K562 (cell line): ENCODE results near the gene SLC12A1. TPM values are rescaled to one million over a fixed set of nuclear protein-coding genes. Genes with fewer than 3 reads are reported as not detected.

Source experiments
- ATAC-seq: fragments of 200-7000 bp; cut with Tn5 transposase; 3 replicates; pipeline ENCODE4 v1.9.1; 2020; ENCODE audit warnings: moderate library complexity
- BruUV-seq: library from RNA; stranded (reverse); fragments of 400-500 nt; replicated peaks from 2 replicates; lab custom pipeline; 2021; lab: Mats Ljungman, UMichigan
- CTCF ChIA-PET: fragments of 300-600 bp; formaldehyde crosslinking; extraction: SDS; loops from one replicate; lab custom pipeline; 2021; ENCODE audit warnings: low intra/inter-chr PET ratio; lab: Yijun Ruan, JAX
- POLR2A ChIA-PET: fragments of 300-600, 350-650 bp; sonication (Branson Sonifier 250); formaldehyde crosslinking; extraction: SDS; loops from one replicate; lab custom pipeline; 2021; ENCODE audit warnings: antibody characterized with exemption, inconsistent platforms; lab: Yijun Ruan, JAX
- DNase-seq, 4 experiments: peaks; one replicate each; pipeline versions ENCODE4 v3.0.0 to v3.0.0-alpha.2; 2011 to 2018; ENCODE audit warnings: low spot score in 3 of 4, mixed read lengths in 3 of 4; ENCODE audit errors: extremely low read depth in 1 of 4
- FAIRE-seq: peaks from 2 replicates; lab custom pipeline; 2011; peaks lifted over from hg19 to GRCh38; lab: Jason Lieb, UNC
- H2AFZ ChIP-seq: 2 replicates; pipeline ENCODE4 v1.6.0; 2011; ENCODE audit warnings: low read depth, low read length, control low read depth, inconsistent platforms
- H3K27ac ChIP-seq: fragments of 200-600 bp; 3 replicates; pipeline ENCODE4 v1.8.0; 2011; ENCODE audit warnings: low read depth, mild to moderate bottlenecking, control low read depth, inconsistent platforms, low read length, moderate library complexity, mixed read lengths; ENCODE audit errors: extremely low read depth
- H3K27me3 ChIP-seq, 2 experiments: fragments of 300-600 bp in 1 of 2; 2 replicates in 1 of 2; 3 replicates in 1 of 2; pipeline versions ENCODE4 v1.6.0 to v1.8.0; 2011; ENCODE audit warnings: inconsistent platforms in 2 of 2, low read length in 2 of 2, mild to moderate bottlenecking in 1 of 2, mixed read lengths in 1 of 2, moderate library complexity in 1 of 2; ENCODE audit not compliant: control insufficient read depth in 2 of 2, insufficient read depth in 2 of 2
- H3K36me3 ChIP-seq: fragments of 300-600 bp; 3 replicates; pipeline ENCODE4 v1.8.0; 2011; ENCODE audit warnings: mild to moderate bottlenecking, low read length, inconsistent platforms; ENCODE audit not compliant: control insufficient read depth, insufficient read depth
- H3K4me1 ChIP-seq, 2 experiments: fragments of 200-600 bp in 1 of 2; replicated peaks in 1 of 2; 2 replicates in 1 of 2; 3 replicates in 1 of 2; pipeline versions ENCODE4 v1.5.1 to v1.8.0; 2011; ENCODE audit warnings: inconsistent platforms in 2 of 2, low read length in 2 of 2, mild to moderate bottlenecking in 1 of 2, mixed read lengths in 1 of 2, moderate library complexity in 1 of 2; ENCODE audit not compliant: control insufficient read depth in 2 of 2, insufficient read depth in 2 of 2
- H3K4me2 ChIP-seq: 2 replicates; pipeline ENCODE4 v1.6.1; 2011; ENCODE audit warnings: low read length, control low read depth, inconsistent platforms, mixed read lengths; ENCODE audit not compliant: insufficient read depth
- H3K4me3 ChIP-seq: fragments of 200-600 bp; sonication (generic), shearing (Covaris generic); 2 replicates; pipeline ENCODE4 v1.5.1; 2016; ENCODE audit warnings: control low read depth, inconsistent platforms
- H3K79me2 ChIP-seq: fragments of 200-600 bp; 3 replicates; pipeline ENCODE4 v1.8.0; 2011; ENCODE audit warnings: low read length, inconsistent platforms; ENCODE audit not compliant: control insufficient read depth, insufficient read depth
- H3K9ac ChIP-seq, 2 experiments: 2 replicates each; pipeline versions ENCODE4 v1.6.0 to v1.6.1; 2011; ENCODE audit warnings: low read depth in 2 of 2, low read length in 2 of 2, control low read depth in 1 of 2, inconsistent platforms in 1 of 2, mild to moderate bottlenecking in 1 of 2, mixed read lengths in 1 of 2; ENCODE audit not compliant: insufficient read depth in 1 of 2
- H3K9me1 ChIP-seq: one replicate; pipeline ENCODE4 v1.6.0; 2011; ENCODE audit warnings: inconsistent platforms, mild to moderate bottlenecking, low read length, moderate library complexity; ENCODE audit not compliant: control insufficient read depth, insufficient read depth
- H3K9me3 ChIP-seq: replicated peaks from 2 replicates; pipeline ENCODE4 v1.5.1; 2011; ENCODE audit warnings: low read depth, low read length, inconsistent platforms; ENCODE audit not compliant: control insufficient read depth, insufficient read depth
- H4K20me1 ChIP-seq: replicated peaks from 2 replicates; pipeline ENCODE4 v1.6.1; 2011; ENCODE audit warnings: low read length, inconsistent platforms, mixed read lengths; ENCODE audit not compliant: control insufficient read depth, insufficient read depth
- CHD1 ChIP-seq: fragments of 200-600 bp; sonication (generic); IDR thresholded peaks from one replicate; pipeline ENCODE4 v1.6.1; 2012; ENCODE audit warnings: mild to moderate bottlenecking, moderate library complexity, low read length, inconsistent platforms
- CXXC5 ChIP-seq: fragments of 250-450 bp; sonication (Bioruptor Pico); IDR thresholded peaks from 2 replicates; pipeline ENCODE4 v1.8.0; 2022; ENCODE audit warnings: inconsistent platforms, mild to moderate bottlenecking, moderate library complexity
- FOXP1 ChIP-seq: sonication (generic); formaldehyde crosslinking; IDR thresholded peaks from 2 replicates; pipeline ENCODE4 v1.8.0; 2022; ENCODE audit warnings: mild to moderate bottlenecking, missing genetic modification reagents
- GATAD2A ChIP-seq: fragments of 450-650 bp; IDR thresholded peaks from 2 replicates; pipeline ENCODE4 v1.6.1; 2017
- L3MBTL2 ChIP-seq: fragments of 450-650 bp; IDR thresholded peaks from 2 replicates; pipeline ENCODE4 v1.6.1; 2016; ENCODE audit warnings: mild to moderate bottlenecking, moderate library complexity
- MAFF ChIP-seq: IDR thresholded peaks from 2 replicates; pipeline ENCODE4 v1.6.1; 2012; ENCODE audit warnings: low read length, improper control_type of control experiment
- NELFE ChIP-seq: IDR thresholded peaks from 2 replicates; pipeline ENCODE4 v1.6.1; 2011; ENCODE audit warnings: mild to moderate bottlenecking; ENCODE audit not compliant: insufficient read depth, insufficient read length
- RFX5 ChIP-seq: IDR thresholded peaks from 2 replicates; pipeline ENCODE4 v1.6.1; 2011; ENCODE audit warnings: low read depth, mild to moderate bottlenecking, improper control_type of control experiment, low read length
- SIN3A ChIP-seq, 2 experiments: fragments of 150-350 bp in 1 of 2; IDR thresholded peaks; 2 replicates each; pipeline ENCODE4 v1.6.1; 2011 to 2016; ENCODE audit warnings: borderline replicate concordance in 2 of 2, low read depth in 2 of 2, low read length in 2 of 2, mild to moderate bottlenecking in 2 of 2, moderate library complexity in 2 of 2; ENCODE audit not compliant: control insufficient read depth in 1 of 2
- SOX6 ChIP-seq: fragments of 450-650 bp; IDR thresholded peaks from 2 replicates; pipeline ENCODE4 v1.6.1; 2014; ENCODE audit warnings: mild to moderate bottlenecking
- ZNF146 ChIP-seq: IDR thresholded peaks from one replicate; pipeline ENCODE4 v1.6.1; 2018; ENCODE audit warnings: missing compliant biosample characterization; ENCODE audit not compliant: unreplicated experiment
- WGBS: fragments of 100-300 bp; shearing (Covaris generic); methylation state at CpG from one replicate; pipeline ENCODE4 v1.1.6; 2016; ENCODE audit warnings: low coverage, mixed read lengths; ENCODE audit not compliant: insufficient coverage; ENCODE audit errors: missing lambda C conversion rate; 5-methylcytosine and 5-hydroxymethylcytosine counted together
- in situ Hi-C: fragments of 300-500 bp; cut with MboI; formaldehyde crosslinking; loops from 4 replicates; pipeline ENCODE4 v1.15.0; 2018; ENCODE audit warnings: inconsistent platforms, mixed read lengths
- intact Hi-C: fragments of 100-400 bp; cut with micrococcal nuclease; formaldehyde crosslinking; loops from 2 replicates; pipeline ENCODE4 v1.14.2; 2022
- polyA plus RNA-seq, 8 experiments: library from polyadenylated mRNA; depleted of rRNA in 4 of 8; stranded (reverse) in 5 of 8; unstranded in 3 of 8; fragments of >200 nt; fragmentation: Nextera tagmentation in 2 of 8; fragmentation: Illumina TruSeq in 1 of 8; extraction: Ambion mirVana in 2 of 8; extraction: Trizol in 1 of 8; gene quantifications; 2 replicates each; pipeline versions ENCODE4 v1.2.1 to v1.2.3, GENCODE V29; 2011 to 2014; ENCODE audit warnings: inconsistent platforms in 1 of 8, missing spikeins in 1 of 8
- total RNA-seq, 7 experiments: library from RNA; depleted of rRNA in 6 of 7; stranded (reverse); fragments of >200 nt in 6 of 7; fragmentation: Illumina TruSeq in 2 of 7; extraction: Trizol in 2 of 7; gene quantifications; 2 replicates each; pipeline versions ENCODE4 v1.2.1 to v1.2.3, GENCODE V29; 2011 to 2021; ENCODE audit warnings: low replicate concordance in 1 of 7
- TF ChIP-seq, protein P1 (sequence below), 2 experiments: fragments of 450-650 bp; conservative IDR thresholded peaks; 2 replicates each; pipeline ENCODE4 v1.6.1; 2017; ENCODE audit warnings: mild to moderate bottlenecking in 2 of 2, moderate library complexity in 2 of 2
- TF ChIP-seq, protein P2 (sequence below): conservative IDR thresholded peaks from 2 replicates; pipeline ENCODE4 v1.6.1; 2011; ENCODE audit warnings: low read depth, mild to moderate bottlenecking, low read length; ENCODE audit not compliant: control insufficient read depth
- TF ChIP-seq, protein P3 (sequence below), 2 experiments: IDR thresholded peaks; 2 replicates each; pipeline ENCODE4 v1.6.1; 2012; ENCODE audit warnings: improper control_type of control experiment in 2 of 2, low read depth in 2 of 2, low read length in 2 of 2, borderline replicate concordance in 1 of 2

Gene SLC12A1
- total and polyA plus RNA-seq, 9 of the 15 experiments (the other 6 are each of a cell fraction or from before 2014, with no cell fraction given), result not detected

DNA sequence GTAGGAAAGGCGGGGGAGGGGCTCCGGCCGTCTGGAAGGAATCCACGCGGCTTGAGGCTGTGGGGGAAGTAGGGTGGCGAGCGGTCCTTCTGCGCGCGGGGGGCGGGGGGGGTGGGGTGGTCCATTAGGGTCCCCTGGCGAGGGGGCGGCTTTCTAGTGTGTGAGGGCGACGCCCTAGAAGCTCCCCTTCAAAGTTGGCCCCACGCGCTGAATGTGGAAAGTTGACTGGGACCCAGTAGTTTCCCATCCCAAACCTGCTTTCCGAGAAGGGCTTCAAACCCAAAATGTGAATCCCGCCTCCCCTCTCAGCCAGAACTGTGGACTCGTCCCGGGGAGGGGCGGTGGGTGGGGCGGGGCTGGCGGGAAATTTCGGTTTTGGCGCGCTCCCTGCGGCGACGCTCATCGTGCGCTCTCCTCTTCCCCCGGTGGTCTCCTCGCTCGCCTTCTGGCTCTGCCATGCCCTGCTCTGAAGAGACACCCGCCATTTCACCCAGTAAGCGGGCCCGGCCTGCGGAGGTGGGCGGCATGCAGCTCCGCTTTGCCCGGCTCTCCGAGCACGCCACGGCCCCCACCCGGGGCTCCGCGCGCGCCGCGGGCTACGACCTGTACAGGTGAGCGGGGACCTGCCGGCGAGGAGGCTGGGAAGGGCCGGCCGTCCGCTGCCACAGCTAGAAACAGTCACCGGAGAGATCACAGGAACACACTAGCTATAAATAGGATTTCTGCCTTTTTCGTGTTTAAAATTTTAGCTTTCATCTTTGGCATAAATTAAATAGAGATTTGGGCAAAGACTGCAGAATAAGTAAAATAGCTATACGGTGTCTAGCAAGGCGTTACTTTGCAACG lies 125.9 kb downstream of the SLC12A1 start:
- Histone ChIP-seq H3K9ac (peak overlapping the region; percentile 85 to 97), H3K27me3 (no peaks in the 10 kb centered on the region), H3K9me3 (no peaks in the 10 kb centered on the region), H3K4me2 (peak overlapping the region; percentile 80), H3K36me3 (peaks cover 43% of the 10 kb centered on the region), H3K27ac (peak overlapping the region; percentile 89), H3K9me1 (no peaks in the 10 kb centered on the region), H2AFZ (peak overlapping the region; percentile 88), H3K4me3 (peak overlapping the region; percentile 88), H3K4me1 (peaks cover 0 to 12% of the 10 kb centered on the region in 2 experiments; a peak in 3 of 5 replicates), H4K20me1 (no peaks in the 10 kb centered on the region), H3K79me2 (peaks cover 71% of the 10 kb centered on the region)
- POLR2A ChIA-PET, result interaction anchor here (0.6 to 1.0 kb wide), 3 partner anchors 9 to 823 kb away, joined by 3 to 4 read pairs (median 3); no protein-coding TSS in a partner anchor
- 0% methylated on average over 26 of the region's 64 CpGs for WGBS
- no TSS peak for BruUV-seq
- CTCF ChIA-PET, result interaction anchor here (0.6 kb wide), 1 partner anchor 536 kb away, joined by 3 read pairs; no protein-coding TSS in a partner anchor
- in situ Hi-C loops, result no loop called here
- ATAC-seq, result peak; percentile 74
- DNase-seq, result peak; percentile 84 to 91 (median 88)
- FAIRE-seq, result no peak
- intact Hi-C loops, result no loop called here
- TF ChIP-seq ZNF146 (CRISPR knock-in tag) (no peak), MAFF (peak; percentile 44; the same call in 1 of the 2 replicates), SIN3A (IDR thresholded peaks at IDR 0.05; ENCODE audit: borderline replicate concordance in 2 of 2, control insufficient read depth in 1 of 2, low read depth in 2 of 2, low read length in 2 of 2) (peak in 1 of 2 experiments; percentile 61; a peak in 1 of 4 replicates), SOX6 (0 out of 2 replicates have a peak, but pooled peaks have one; percentile 13), CXXC5 (peak; percentile 46), RFX5 (no peak), GATAD2A (no peak), CHD1 (peak; percentile 79), L3MBTL2 (peak; percentile 74), NELFE (no peak), FOXP1 (0 out of 2 replicates have a peak, but pooled peaks have one; percentile 16)
- TF ChIP-seq, protein P1, sequence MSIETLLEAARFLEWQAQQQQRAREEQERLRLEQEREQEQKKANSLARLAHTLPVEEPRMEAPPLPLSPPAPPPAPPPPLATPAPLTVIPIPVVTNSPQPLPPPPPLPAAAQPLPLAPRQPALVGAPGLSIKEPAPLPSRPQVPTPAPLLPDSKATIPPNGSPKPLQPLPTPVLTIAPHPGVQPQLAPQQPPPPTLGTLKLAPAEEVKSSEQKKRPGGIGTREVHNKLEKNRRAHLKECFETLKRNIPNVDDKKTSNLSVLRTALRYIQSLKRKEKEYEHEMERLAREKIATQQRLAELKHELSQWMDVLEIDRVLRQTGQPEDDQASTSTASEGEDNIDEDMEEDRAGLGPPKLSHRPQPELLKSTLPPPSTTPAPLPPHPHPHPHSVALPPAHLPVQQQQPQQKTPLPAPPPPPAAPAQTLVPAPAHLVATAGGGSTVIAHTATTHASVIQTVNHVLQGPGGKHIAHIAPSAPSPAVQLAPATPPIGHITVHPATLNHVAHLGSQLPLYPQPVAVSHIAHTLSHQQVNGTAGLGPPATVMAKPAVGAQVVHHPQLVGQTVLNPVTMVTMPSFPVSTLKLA (conservative IDR thresholded peaks at IDR 0.05), result peak; percentile 12 to 78
- TF ChIP-seq, protein P2, sequence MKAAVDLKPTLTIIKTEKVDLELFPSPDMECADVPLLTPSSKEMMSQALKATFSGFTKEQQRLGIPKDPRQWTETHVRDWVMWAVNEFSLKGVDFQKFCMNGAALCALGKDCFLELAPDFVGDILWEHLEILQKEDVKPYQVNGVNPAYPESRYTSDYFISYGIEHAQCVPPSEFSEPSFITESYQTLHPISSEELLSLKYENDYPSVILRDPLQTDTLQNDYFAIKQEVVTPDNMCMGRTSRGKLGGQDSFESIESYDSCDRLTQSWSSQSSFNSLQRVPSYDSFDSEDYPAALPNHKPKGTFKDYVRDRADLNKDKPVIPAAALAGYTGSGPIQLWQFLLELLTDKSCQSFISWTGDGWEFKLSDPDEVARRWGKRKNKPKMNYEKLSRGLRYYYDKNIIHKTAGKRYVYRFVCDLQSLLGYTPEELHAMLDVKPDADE, result 0 out of 2 replicates have a peak, but pooled peaks have one; percentile 14
- TF ChIP-seq, protein P3, sequence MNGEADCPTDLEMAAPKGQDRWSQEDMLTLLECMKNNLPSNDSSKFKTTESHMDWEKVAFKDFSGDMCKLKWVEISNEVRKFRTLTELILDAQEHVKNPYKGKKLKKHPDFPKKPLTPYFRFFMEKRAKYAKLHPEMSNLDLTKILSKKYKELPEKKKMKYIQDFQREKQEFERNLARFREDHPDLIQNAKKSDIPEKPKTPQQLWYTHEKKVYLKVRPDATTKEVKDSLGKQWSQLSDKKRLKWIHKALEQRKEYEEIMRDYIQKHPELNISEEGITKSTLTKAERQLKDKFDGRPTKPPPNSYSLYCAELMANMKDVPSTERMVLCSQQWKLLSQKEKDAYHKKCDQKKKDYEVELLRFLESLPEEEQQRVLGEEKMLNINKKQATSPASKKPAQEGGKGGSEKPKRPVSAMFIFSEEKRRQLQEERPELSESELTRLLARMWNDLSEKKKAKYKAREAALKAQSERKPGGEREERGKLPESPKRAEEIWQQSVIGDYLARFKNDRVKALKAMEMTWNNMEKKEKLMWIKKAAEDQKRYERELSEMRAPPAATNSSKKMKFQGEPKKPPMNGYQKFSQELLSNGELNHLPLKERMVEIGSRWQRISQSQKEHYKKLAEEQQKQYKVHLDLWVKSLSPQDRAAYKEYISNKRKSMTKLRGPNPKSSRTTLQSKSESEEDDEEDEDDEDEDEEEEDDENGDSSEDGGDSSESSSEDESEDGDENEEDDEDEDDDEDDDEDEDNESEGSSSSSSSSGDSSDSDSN (IDR thresholded peaks at IDR 0.05; ENCODE audit: borderline replicate concordance in 1 of 2, low read depth in 2 of 2, low read length in 2 of 2), result 0 out of 4 replicates have a peak, but pooled peaks of 1 of the 2 experiments have one; percentile 27
